Nephron (organoid): ENCODE results near the gene ASTN1.

Source experiments
- H3K27ac Mint-ChIP-seq, 3 experiments: 2 replicates each; pipeline ENCODE4 v1.8.0; 2020; ENCODE audit warnings: mixed read lengths in 3 of 3, mild to moderate bottlenecking in 2 of 3, moderate library complexity in 1 of 3
- H3K27me3 Mint-ChIP-seq: 2 replicates; pipeline ENCODE4 v1.8.0; 2021; ENCODE audit warnings: low read depth, mild to moderate bottlenecking, moderate library complexity, mixed read lengths
- H3K36me3 Mint-ChIP-seq: 2 replicates; pipeline ENCODE4 v1.8.0; 2020; ENCODE audit warnings: low read depth, mixed read lengths
- H3K4me1 Mint-ChIP-seq: 2 replicates; pipeline ENCODE4 v1.8.0; 2020; ENCODE audit warnings: mixed read lengths
- H3K4me3 Mint-ChIP-seq, 3 experiments: 2 replicates each; pipeline ENCODE4 v1.8.0; 2020; ENCODE audit warnings: mild to moderate bottlenecking in 3 of 3, mixed read lengths in 3 of 3, moderate library complexity in 2 of 3
- H3K9me3 Mint-ChIP-seq: 2 replicates; pipeline ENCODE4 v1.8.0; 2020; ENCODE audit warnings: mixed read lengths
- TF ChIP-seq, protein P1 (sequence below), 3 experiments: fragments of 200-600 bp; sonication (generic); IDR thresholded peaks; one replicate each; pipeline ENCODE4 v1.5.0; 2021; ENCODE audit warnings: antibody characterized with exemption in 3 of 3; ENCODE audit not compliant: unreplicated experiment in 3 of 3

The ASTN1 gene

DNA sequence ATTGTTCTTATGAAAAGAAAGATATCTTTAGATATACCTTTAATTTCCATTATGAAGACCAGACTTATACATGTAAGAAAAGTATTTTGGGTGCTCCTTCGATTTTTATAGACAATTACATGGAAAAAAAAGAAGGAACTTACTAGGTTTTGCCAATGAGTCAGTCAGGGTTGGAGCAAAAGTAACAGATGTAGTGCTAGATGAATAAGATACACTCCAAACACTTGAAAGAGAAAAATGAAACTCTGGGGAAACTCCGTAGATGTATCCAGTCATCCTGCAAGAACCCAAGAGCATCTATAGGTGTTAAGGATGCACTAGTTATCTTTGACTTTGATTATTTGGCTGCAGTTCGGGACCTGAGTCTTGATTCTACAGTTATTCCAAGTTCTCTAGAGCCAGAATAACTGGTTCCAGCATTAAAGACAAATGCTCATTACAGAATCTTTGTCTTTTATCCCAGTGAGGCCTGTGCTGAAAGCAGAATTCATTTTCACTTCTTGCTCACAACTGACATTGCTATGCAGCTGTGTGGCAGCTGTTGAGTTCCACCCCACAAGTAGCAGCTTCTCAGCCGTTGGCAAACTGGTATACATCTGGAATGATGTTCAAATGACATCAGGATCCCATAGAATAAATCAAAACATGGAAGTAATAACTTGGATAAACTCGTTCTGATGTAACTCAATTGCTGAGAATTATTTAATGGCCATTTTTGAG is 326.1 kb downstream of the ASTN1 start:
- Mint-ChIP-seq H3K4me3 (no peak overlapping the region), H3K36me3 (no peaks in the 10 kb centered on the region), H3K9me3 (no peaks in the 10 kb centered on the region), H3K27me3 (no peaks in the 10 kb centered on the region), H3K27ac (no peak overlapping the region), H3K4me1 (peaks cover 15% of the 10 kb centered on the region)
- TF ChIP-seq, protein P1, sequence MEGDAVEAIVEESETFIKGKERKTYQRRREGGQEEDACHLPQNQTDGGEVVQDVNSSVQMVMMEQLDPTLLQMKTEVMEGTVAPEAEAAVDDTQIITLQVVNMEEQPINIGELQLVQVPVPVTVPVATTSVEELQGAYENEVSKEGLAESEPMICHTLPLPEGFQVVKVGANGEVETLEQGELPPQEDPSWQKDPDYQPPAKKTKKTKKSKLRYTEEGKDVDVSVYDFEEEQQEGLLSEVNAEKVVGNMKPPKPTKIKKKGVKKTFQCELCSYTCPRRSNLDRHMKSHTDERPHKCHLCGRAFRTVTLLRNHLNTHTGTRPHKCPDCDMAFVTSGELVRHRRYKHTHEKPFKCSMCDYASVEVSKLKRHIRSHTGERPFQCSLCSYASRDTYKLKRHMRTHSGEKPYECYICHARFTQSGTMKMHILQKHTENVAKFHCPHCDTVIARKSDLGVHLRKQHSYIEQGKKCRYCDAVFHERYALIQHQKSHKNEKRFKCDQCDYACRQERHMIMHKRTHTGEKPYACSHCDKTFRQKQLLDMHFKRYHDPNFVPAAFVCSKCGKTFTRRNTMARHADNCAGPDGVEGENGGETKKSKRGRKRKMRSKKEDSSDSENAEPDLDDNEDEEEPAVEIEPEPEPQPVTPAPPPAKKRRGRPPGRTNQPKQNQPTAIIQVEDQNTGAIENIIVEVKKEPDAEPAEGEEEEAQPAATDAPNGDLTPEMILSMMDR (IDR thresholded peaks at IDR 0.05; ENCODE audit: unreplicated experiment in 3 of 3): no peak

DNA sequence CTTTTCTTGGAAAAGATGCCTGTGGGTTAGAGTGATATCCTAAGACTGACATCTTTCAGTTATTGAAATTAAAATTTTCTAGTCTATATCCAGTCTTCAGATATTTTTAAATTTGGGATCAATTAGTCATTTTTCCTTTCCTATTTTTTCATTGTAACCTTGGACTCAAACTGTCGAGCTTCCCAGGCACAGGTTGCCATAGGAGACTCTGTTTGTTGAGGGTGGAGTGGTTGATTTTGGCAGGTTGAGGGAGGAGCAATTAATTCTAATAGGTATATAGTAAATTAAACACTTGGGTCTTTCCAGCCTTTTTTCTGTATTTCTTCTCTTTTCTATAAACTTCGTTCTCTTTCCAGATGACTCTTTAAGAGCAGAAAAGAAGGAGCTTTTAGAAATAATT is 326.8 kb downstream of the ASTN1 start:
- Mint-ChIP-seq H3K36me3 (no peaks in the 10 kb centered on the region), H3K27me3 (no peaks in the 10 kb centered on the region), H3K9me3 (no peaks in the 10 kb centered on the region), H3K27ac (no peak overlapping the region), H3K4me3 (no peak overlapping the region), H3K4me1 (peaks cover 9% of the 10 kb centered on the region)
- TF ChIP-seq, protein P1 (IDR thresholded peaks at IDR 0.05; ENCODE audit: unreplicated experiment in 3 of 3): no peak

DNA sequence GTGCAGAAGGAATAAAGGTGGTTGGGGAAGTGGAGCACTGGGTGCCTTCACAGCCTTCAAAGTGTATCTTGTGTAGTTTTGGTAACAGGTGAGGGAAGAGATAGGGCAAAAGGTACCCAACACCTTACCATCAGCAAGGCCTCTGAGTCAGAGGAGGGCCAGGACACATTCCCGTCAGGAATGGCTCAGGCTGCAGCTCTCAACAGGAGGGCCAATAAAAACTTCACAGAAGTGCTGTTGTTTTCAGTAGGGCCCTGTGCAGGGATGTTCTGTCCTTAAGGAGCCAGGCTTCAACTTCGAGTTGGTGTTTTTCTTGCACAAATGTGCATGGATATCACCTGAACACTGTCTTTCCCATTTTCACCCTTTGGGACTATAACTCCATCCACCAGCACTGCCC is 333.4 kb downstream of the ASTN1 start:
- peaks cover 8% of the 10 kb centered on the region for H3K4me1 Mint-ChIP-seq
- no peak overlapping the region for H3K27ac Mint-ChIP-seq
- no peaks in the 10 kb centered on the region for H3K9me3 Mint-ChIP-seq
- no peaks in the 10 kb centered on the region for H3K27me3 Mint-ChIP-seq
- no peak overlapping the region for H3K4me3 Mint-ChIP-seq
- TF ChIP-seq, protein P1 (IDR thresholded peaks at IDR 0.05; ENCODE audit: unreplicated experiment in 3 of 3): no peak
- H3K36me3 Mint-ChIP-seq: no peaks in the 10 kb centered on the region

DNA sequence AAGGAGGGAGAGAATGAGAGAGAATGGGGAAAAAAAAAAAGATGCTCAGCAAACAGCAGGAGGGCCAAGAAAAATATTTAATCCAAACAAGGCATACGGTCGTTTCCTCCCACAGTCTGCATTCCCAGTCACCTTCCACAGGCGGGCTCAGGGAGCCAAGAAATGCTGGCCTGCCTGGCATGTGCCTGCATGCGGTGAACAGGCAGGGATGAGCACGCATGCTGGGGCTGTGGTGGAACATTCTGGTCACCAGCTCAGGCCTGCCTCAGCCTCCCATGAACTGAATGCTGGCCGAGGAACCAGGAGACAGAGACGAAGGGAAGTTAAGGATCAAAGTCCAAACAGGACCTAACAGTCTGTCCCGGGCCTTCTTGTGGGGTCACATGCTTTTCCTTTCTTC is 335.3 kb downstream of the ASTN1 start:
- Mint-ChIP-seq H3K27ac (no peak overlapping the region), H3K36me3 (no peaks in the 10 kb centered on the region)

DNA sequence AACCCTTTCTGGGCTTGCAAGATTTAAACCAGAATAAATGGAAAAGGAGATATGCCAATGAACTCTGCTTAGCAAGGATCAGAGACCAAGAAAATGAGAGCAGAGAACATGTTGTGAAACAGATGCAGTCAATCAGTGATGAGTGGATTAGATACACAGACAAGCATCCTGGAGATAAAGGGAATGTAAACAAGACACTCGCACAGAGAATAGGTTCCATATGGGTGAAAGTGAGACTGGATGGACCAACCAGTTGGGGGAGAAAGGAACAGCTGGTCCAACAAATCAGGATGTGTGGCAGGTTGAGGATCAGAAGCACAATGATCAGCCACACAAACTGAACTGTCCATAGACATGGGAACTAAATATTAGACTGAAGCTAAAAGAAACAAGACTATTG is 338.2 kb downstream of the ASTN1 start:
- Mint-ChIP-seq H3K9me3 (no peaks in the 10 kb centered on the region), H3K27ac (no peak overlapping the region)

More for the DNA sequence above, 335.3 kb downstream of the ASTN1 start:
- no peaks in the 10 kb centered on the region for H3K27me3 Mint-ChIP-seq
- H3K4me3 Mint-ChIP-seq: no peak overlapping the region
- TF ChIP-seq, protein P1 (IDR thresholded peaks at IDR 0.05; ENCODE audit: unreplicated experiment in 3 of 3): no peak
- H3K9me3 Mint-ChIP-seq: no peaks in the 10 kb centered on the region
- peaks cover 13% of the 10 kb centered on the region for H3K4me1 Mint-ChIP-seq

More for the DNA sequence above, 338.2 kb downstream of the ASTN1 start:
- TF ChIP-seq, protein P1 (IDR thresholded peaks at IDR 0.05; ENCODE audit: unreplicated experiment in 3 of 3): no peak
- Mint-ChIP-seq H3K27me3 (no peaks in the 10 kb centered on the region), H3K36me3 (no peaks in the 10 kb centered on the region), H3K4me1 (peaks cover 22% of the 10 kb centered on the region), H3K4me3 (no peak overlapping the region)
